ENCODE measurements around the gene TRAF3IP1.

GRCh38 chr2:238358769-238359168 is 38.5 kb downstream of the TRAF3IP1 start:
- TF ChIP-seq POLR2A (IDR thresholded peaks at IDR 0.05) (no peak), CTCF (IDR thresholded peaks at IDR 0.05) (no peak)

Data from testis (tissue), 2 donors.